GM12892 (cell line): ENCODE data around the gene FANCB. TPM values are rescaled to one million over a fixed set of nuclear protein-coding genes. Genes with fewer than 3 reads are reported as not detected.

Source experiments
- DNase-seq: peaks from one replicate; pipeline ENCODE4 v3.0.0; 2011; ENCODE audit not compliant: insufficient read length
- FAIRE-seq: peaks from 2 replicates; lab custom pipeline; 2011; peaks lifted over from hg19 to GRCh38; lab: Jason Lieb, UNC
- POLR2A ChIP-seq: IDR thresholded peaks from 2 replicates; pipeline ENCODE4 v1.6.1; 2011; ENCODE audit warnings: low read depth, low read length, control low read depth
- POLR2AphosphoS5 ChIP-seq: IDR thresholded peaks from 2 replicates; pipeline ENCODE4 v1.6.1; 2011; ENCODE audit warnings: low read depth, low read length, control low read depth
- TAF1 ChIP-seq: IDR thresholded peaks from 2 replicates; pipeline ENCODE4 v1.6.1; 2011; ENCODE audit warnings: low read depth, mild to moderate bottlenecking, control low read depth, low read length, borderline replicate concordance
- polyA plus RNA-seq: library from polyadenylated mRNA; unstranded; fragments of >200 nt; gene quantifications from one replicate; pipeline ENCODE4 v1.2.1, GENCODE V29; 2012; ENCODE audit warnings: missing spikeins, inconsistent platforms; ENCODE audit not compliant: missing spikeins

Gene FANCB
- polyA plus RNA-seq = 5.9 TPM

- peak; percentile 30; the same call in 1 of the 2 replicates for TF ChIP-seq POLR2AphosphoS5
- no peak for TF ChIP-seq TAF1
- peak; percentile 49; the same call in 1 of the 2 replicates for TF ChIP-seq POLR2A
- peak; percentile 92 for FAIRE-seq
Measured at GRCh38 chrX:14872851-14873675, at the start of gene FANCB, which contains the start of gene MOSPD2. Gene FANCB, minus strand, starts transcription at chrX:14873069. Its CDS starts 7,559 bp downstream, at chrX:14865510. Gene MOSPD2, plus strand, starts transcription at chrX:14873421. Its CDS starts 108 bp downstream, at chrX:14873529.

GRCh38 chrX:14922437-14922836 lies 49.6 kb upstream of the FANCB start:
- no peak for DNase-seq
- no peak for TF ChIP-seq POLR2AphosphoS5
- no peak for TF ChIP-seq POLR2A
- no peak for TF ChIP-seq TAF1
- FAIRE-seq = peak; percentile 67

More at GRCh38 chrX:14872851-14873675, at the start of gene FANCB, which contains the start of gene MOSPD2:
- DNase-seq = peak; percentile 63

- FAIRE-seq (no peak), DNase-seq (no peak)
- TF ChIP-seq POLR2AphosphoS5 (no peak), POLR2A (no peak), TAF1 (no peak)
Measured at GRCh38 chrX:14920196-14920595, 47.3 kb upstream of the FANCB start.

- FAIRE-seq (no peak), DNase-seq (no peak)
- TF ChIP-seq TAF1 (no peak), POLR2AphosphoS5 (no peak), POLR2A (no peak)
Measured at GRCh38 chrX:14919407-14919806, 46.5 kb upstream of the FANCB start.

GRCh38 chrX:14916017-14916674 lies 43.3 kb upstream of the FANCB start:
- FAIRE-seq = no peak
- DNase-seq = no peak
- TF ChIP-seq POLR2A (no peak), POLR2AphosphoS5 (no peak), TAF1 (no peak)

GRCh38 chrX:14915596-14915995 lies 42.7 kb upstream of the FANCB start:
- no peak for TF ChIP-seq POLR2A
- TF ChIP-seq TAF1 = no peak
- TF ChIP-seq POLR2AphosphoS5 = no peak
- DNase-seq (no peak), FAIRE-seq (no peak)

GRCh38 chrX:14913241-14913640 lies 40.4 kb upstream of the FANCB start:
- DNase-seq (no peak), FAIRE-seq (no peak)

GRCh38 chrX:14903891-14904290 lies 31.0 kb upstream of the FANCB start:
- TF ChIP-seq TAF1 = no peak
- no peak for FAIRE-seq
- no peak for DNase-seq

More at GRCh38 chrX:14913241-14913640, 40.4 kb upstream of the FANCB start:
- no peak for TF ChIP-seq TAF1
- TF ChIP-seq POLR2AphosphoS5 = no peak
- TF ChIP-seq POLR2A = no peak

- no peak for DNase-seq
- no peak for FAIRE-seq
- TF ChIP-seq POLR2AphosphoS5 (no peak), POLR2A (no peak), TAF1 (no peak)
Measured at GRCh38 chrX:14902537-14902936, 29.7 kb upstream of the FANCB start.

GRCh38 chrX:14899607-14900006 lies 26.7 kb upstream of the FANCB start:
- no peak for TF ChIP-seq POLR2A
- no peak for TF ChIP-seq TAF1
- TF ChIP-seq POLR2AphosphoS5 = no peak
- DNase-seq = no peak
- peak; percentile 82 for FAIRE-seq

GRCh38 chrX:14897042-14897441 lies 24.2 kb upstream of the FANCB start:
- TF ChIP-seq POLR2AphosphoS5 (no peak), POLR2A (no peak), TAF1 (no peak)
- no peak for FAIRE-seq

GRCh38 chrX:14896273-14896672 lies 23.4 kb upstream of the FANCB start:
- no peak for FAIRE-seq
- no peak for DNase-seq
- TF ChIP-seq TAF1 (no peak), POLR2A (no peak), POLR2AphosphoS5 (no peak)

More at GRCh38 chrX:14897042-14897441, 24.2 kb upstream of the FANCB start:
- no peak for DNase-seq

GRCh38 chrX:14886252-14886651 lies 13.4 kb upstream of the FANCB start:
- DNase-seq (no peak), FAIRE-seq (no peak)
- TF ChIP-seq TAF1 (no peak), POLR2AphosphoS5 (no peak), POLR2A (no peak)
